Measurements from ENCODE around the gene GPR34. TPM values are rescaled to one million over a fixed set of nuclear protein-coding genes. Genes with fewer than 3 reads are reported as not detected.
A peak's percentile ranks its signal among the peaks of the same experiment; 100 is the strongest.

GPR34 gene
- total and polyA plus RNA-seq, 2 donors (not counting 1 experiment from before 2014, with no cell fraction given) = 0.21 TPM; not detected in 1

DNA sequence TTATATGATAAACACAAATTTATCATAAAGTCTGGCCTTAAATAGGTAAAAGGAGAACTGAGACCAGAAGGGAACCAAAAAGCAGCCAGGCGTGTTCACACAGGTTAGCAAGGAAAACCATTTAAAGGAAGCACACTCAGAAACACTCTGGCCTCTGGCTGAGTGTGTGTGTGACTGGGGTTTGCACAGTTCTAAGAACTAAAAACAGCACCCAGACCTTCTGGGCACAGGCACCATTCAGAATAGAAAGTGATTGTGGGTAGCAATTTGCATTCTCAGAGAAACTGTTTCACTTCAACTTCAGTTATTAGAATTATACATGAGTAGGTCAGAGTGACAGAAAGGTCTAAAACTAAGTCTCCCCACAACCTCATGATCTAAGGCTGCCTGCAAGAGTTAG lies 45.2 kb downstream of the GPR34 start:
- H3K4me1 ChIP-seq (ENCODE audit: control insufficient read depth in 2 of 2, insufficient read depth in 2 of 2, low read length in 2 of 2) = peaks cover 23 to 24% of the 10 kb centered on the region in 2 donors
- H3K4me3 ChIP-seq (ENCODE audit: control extremely low read depth in 1 of 5, extremely low read depth in 1 of 5, insufficient read depth in 1 of 5, low read depth in 2 of 5, low read length in 4 of 5) = peak overlapping the region in 1 of 5 experiments; percentile 16
- Mint-ChIP-seq H3K27me3 (no peaks in the 10 kb centered on the region), H3K4me1 (peaks cover 41% of the 10 kb centered on the region), H3K4me3 (peak overlapping the region; percentile 82), H3K27ac (peak overlapping the region; percentile 86), H3K9me3 (ENCODE audit: insufficient read depth) (no peaks in the 10 kb centered on the region)
- H3K27ac ChIP-seq (ENCODE audit: low read length in 2 of 2) = peak overlapping the region; percentile 16 to 58
- H2AFZ ChIP-seq (ENCODE audit: insufficient read depth, low read depth, low read length, poor library complexity, severe bottlenecking) = no peak overlapping the region
- CTCF ChIA-PET = no interaction called here
- no peaks in the 10 kb centered on the region for H3K36me3 ChIP-seq (replicated peaks in 1 of 2; ENCODE audit: control extremely low read depth in 1 of 2, control insufficient read depth in 1 of 2, extremely low read depth in 1 of 2, insufficient read depth in 2 of 2, low read length in 1 of 2)
- ATAC-seq (ENCODE audit: low read depth) = peak; percentile 96
- H3K9ac ChIP-seq (ENCODE audit: low read length) = no peak overlapping the region
- peak overlapping the region; percentile 48 for H3K4me2 ChIP-seq (replicated peaks; ENCODE audit: low read depth, low read length, poor library complexity, severe bottlenecking)
- H3K9me3 ChIP-seq (ENCODE audit: control extremely low read depth in 1 of 3, control insufficient read depth in 2 of 3, insufficient read depth in 1 of 3, low read length in 2 of 3) = no peaks in the 10 kb centered on the region
- no peaks in the 10 kb centered on the region for H3K27me3 ChIP-seq (replicated peaks in 1 of 4; ENCODE audit: control extremely low read depth in 1 of 4, control insufficient read depth in 3 of 4, insufficient read depth in 4 of 4, low read length in 3 of 4)
- WGBS (ENCODE audit: insufficient coverage) = no CpG with 5 or more reads among the region's 1 CpG
- POLR2A ChIA-PET = no interaction called here
- intact Hi-C loops (cut with micrococcal nuclease) = loop anchor here (1.0 to 10.0 kb wide), 4 partner anchors 10 to 399 kb away; partner anchors contain the start of genes DDX3X, GPR82 and NYX
- TF ChIP-seq EZH2 (IDR thresholded peaks at IDR 0.05; ENCODE audit: borderline replicate concordance, insufficient read depth, low read depth, low read length, poor library complexity, severe bottlenecking) (no peak), CTCF (IDR thresholded peaks at IDR 0.05) (no peak)
- DNase-seq = peak; percentile 83
- no peaks in the 10 kb centered on the region for H4K20me1 ChIP-seq (ENCODE audit: control insufficient read depth, insufficient read depth, low read length, poor library complexity, severe bottlenecking)
- no peaks in the 10 kb centered on the region for H3K79me2 ChIP-seq (ENCODE audit: control insufficient read depth, insufficient read depth, low read length)

GRCh38 chrX:41734530-41734929 lies 45.8 kb downstream of the GPR34 start:
- intact Hi-C loops (cut with micrococcal nuclease) = loop anchor here (1.0 to 10.0 kb wide), 4 partner anchors 10 to 400 kb away; partner anchors contain the start of genes DDX3X, GPR82 and NYX
- no peaks in the 10 kb centered on the region for H3K36me3 ChIP-seq (replicated peaks in 1 of 2; ENCODE audit: control extremely low read depth in 1 of 2, control insufficient read depth in 1 of 2, extremely low read depth in 1 of 2, insufficient read depth in 2 of 2, low read length in 1 of 2)
- POLR2A ChIA-PET = no interaction called here
- ATAC-seq (ENCODE audit: low read depth) = no peak
- H3K4me2 ChIP-seq (replicated peaks; ENCODE audit: low read depth, low read length, poor library complexity, severe bottlenecking) = peak overlapping the region; percentile 48
- H3K9ac ChIP-seq (ENCODE audit: low read length) = no peak overlapping the region
- Mint-ChIP-seq H3K27me3 (no peaks in the 10 kb centered on the region), H3K4me1 (peaks cover 41% of the 10 kb centered on the region), H3K27ac (peak overlapping the region; percentile 86), H3K4me3 (peak overlapping the region; percentile 82), H3K9me3 (ENCODE audit: insufficient read depth) (no peaks in the 10 kb centered on the region)
- no peaks in the 10 kb centered on the region for H3K79me2 ChIP-seq (ENCODE audit: control insufficient read depth, insufficient read depth, low read length)
- no peak overlapping the region for H2AFZ ChIP-seq (ENCODE audit: insufficient read depth, low read depth, low read length, poor library complexity, severe bottlenecking)
- DNase-seq = peak; percentile 46
- H3K27me3 ChIP-seq (replicated peaks in 1 of 4; ENCODE audit: control extremely low read depth in 1 of 4, control insufficient read depth in 3 of 4, insufficient read depth in 4 of 4, low read length in 3 of 4) = no peaks in the 10 kb centered on the region
- H4K20me1 ChIP-seq (ENCODE audit: control insufficient read depth, insufficient read depth, low read length, poor library complexity, severe bottlenecking) = no peaks in the 10 kb centered on the region
- no peak overlapping the region for H3K4me3 ChIP-seq (ENCODE audit: control extremely low read depth in 1 of 5, extremely low read depth in 1 of 5, insufficient read depth in 1 of 5, low read depth in 2 of 5, low read length in 4 of 5)
- peaks cover 23 to 24% of the 10 kb centered on the region in 2 donors for H3K4me1 ChIP-seq (ENCODE audit: control insufficient read depth in 2 of 2, insufficient read depth in 2 of 2, low read length in 2 of 2)
- no CpG with 5 or more reads among the region's 1 CpG for WGBS (ENCODE audit: insufficient coverage)
- peak overlapping the region in 1 of 2 donors; percentile 58 for H3K27ac ChIP-seq (ENCODE audit: low read length in 2 of 2)
- CTCF ChIA-PET = no interaction called here
- TF ChIP-seq EZH2 (IDR thresholded peaks at IDR 0.05; ENCODE audit: borderline replicate concordance, insufficient read depth, low read depth, low read length, poor library complexity, severe bottlenecking) (no peak), CTCF (IDR thresholded peaks at IDR 0.05) (peak; percentile 31)
- no peaks in the 10 kb centered on the region for H3K9me3 ChIP-seq (ENCODE audit: control extremely low read depth in 1 of 3, control insufficient read depth in 2 of 3, insufficient read depth in 1 of 3, low read length in 2 of 3)

Data from B cell (primary cell).